HG02642 (cell line): ENCODE measurements around the gene GJD4.

Experiments used
- ATAC-seq: cut with Tn5 transposase; IDR thresholded peaks from one replicate; pipeline ENCODE4 v1.9.1; 2021; ENCODE audit warnings: mild to moderate bottlenecking; ENCODE audit not compliant: unreplicated experiment, poor library complexity

GJD4 gene

GRCh38 chr10:35578618-35578956, 26.6 kb upstream of the GJD4 start:
- no peak for ATAC-seq

- no peak for ATAC-seq
These were observed 26.0 kb upstream of the GJD4 start for GRCh38 chr10:35579116-35579515.

GRCh38 chr10:35579726-35580422, 25.3 kb upstream of the GJD4 start:
- no peak for ATAC-seq

GRCh38 chr10:35580423-35580770, 24.7 kb upstream of the GJD4 start:
- ATAC-seq = no peak

DNA sequence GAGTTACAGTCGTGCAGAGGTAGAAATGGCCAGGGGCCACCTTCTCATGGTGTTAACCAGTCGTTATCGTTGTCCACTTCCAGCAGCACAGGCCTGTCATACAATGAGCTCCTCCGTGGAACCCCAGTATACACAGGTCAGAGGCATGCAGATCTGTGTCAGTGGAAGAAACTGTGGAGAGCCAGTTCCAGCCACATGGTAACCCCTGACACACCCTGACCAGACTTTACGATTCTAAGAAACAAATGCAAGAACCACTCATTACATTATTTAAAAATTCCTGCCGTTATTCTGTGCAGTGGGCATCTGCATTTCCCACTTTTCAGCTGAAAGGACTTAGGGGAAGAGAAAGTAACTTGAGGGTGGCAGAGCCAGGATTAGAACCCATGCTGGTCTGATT, 23.5 kb upstream of the GJD4 start:
- no peak for ATAC-seq

DNA sequence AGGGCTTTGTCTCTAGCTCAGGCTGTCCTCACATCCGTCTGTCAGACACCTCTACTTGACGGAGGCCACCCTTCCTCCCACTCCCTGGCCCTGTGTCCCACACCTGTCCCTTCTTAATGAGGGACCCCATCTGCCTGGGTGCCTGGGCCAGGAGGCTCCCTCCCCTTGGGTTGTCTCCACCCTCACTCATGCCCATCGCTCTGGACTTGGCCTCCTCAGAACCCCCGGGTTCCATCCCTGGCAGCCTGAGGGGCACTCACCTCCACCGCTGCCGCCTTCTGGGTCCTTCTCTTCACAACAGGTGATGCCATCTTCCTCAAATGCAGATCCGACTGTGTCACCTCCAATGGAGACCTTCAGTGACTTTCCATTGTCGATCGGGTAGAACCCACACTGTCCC, 20.2 kb upstream of the GJD4 start:
- ATAC-seq = no peak

DNA sequence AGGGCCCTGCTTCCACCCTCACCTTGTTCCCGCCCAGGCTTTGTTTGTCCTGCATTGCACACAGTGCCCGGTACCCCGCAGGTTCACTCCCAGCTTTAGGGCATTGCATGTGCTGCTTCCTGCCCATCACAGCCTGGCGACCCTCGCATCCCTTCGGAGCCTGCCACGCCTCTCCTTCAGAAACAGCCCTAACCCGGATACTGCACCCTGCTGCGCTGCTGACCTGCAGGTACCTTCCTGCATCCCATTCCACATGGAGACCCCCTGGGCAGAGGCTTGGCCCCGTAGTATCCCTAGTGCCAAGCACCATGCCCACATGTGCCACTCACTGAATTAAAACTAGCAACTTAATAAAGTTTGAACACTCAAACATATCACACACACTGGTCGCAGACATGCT, 19.8 kb upstream of the GJD4 start:
- no peak for ATAC-seq

DNA sequence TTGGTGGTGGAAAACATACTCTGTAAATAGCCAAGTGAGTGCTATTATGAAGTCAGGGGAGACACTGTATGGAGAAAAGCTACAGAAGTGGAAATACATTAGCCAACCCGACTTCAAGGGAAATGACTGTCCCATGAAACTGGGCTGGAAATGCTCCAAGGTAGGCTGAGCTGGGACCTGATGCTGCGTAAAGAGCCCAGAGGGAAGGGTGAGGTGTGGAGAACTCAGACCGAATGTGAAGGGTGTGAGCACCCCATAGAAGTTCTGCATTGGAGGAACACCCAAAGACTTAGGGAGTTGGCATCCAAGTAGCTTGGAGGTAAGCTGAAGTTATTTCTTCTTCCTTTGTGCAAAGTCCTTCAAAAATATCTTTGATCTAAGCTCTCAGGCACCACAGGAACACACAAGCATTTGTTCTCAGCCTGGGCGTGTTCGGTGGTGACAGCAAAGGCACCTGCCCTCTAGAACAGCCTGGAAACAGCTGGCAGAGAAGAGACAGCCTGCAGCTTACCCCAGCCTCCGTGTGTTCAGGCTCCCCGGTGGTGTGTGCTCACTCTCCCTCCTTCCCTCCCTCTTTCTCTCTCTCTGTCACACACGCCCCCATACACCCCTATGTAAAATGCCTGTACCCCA, 19.1 kb upstream of the GJD4 start:
- no peak for ATAC-seq

GRCh38 chr10:35588836-35589235, 16.3 kb upstream of the GJD4 start:
- no peak for ATAC-seq

DNA sequence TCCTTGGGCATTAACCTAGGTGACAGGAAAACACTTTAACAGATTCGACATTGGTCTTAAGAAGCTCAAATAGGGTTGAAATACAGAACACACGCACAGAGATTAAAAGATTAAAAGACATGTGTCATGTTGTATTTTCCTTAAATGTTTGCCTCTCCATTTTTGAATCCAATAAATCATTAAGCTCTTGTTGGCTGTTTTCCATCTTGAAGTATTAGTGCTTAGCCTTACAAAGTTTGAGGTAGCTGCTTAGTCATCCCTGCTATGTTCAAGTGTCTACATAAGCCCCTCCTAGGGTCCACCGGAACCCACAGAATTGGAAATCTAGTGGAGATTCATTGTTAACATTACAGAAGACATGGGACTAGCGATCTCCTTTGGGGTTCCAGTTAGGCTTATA, 12.7 kb upstream of the GJD4 start:
- ATAC-seq = no peak

DNA sequence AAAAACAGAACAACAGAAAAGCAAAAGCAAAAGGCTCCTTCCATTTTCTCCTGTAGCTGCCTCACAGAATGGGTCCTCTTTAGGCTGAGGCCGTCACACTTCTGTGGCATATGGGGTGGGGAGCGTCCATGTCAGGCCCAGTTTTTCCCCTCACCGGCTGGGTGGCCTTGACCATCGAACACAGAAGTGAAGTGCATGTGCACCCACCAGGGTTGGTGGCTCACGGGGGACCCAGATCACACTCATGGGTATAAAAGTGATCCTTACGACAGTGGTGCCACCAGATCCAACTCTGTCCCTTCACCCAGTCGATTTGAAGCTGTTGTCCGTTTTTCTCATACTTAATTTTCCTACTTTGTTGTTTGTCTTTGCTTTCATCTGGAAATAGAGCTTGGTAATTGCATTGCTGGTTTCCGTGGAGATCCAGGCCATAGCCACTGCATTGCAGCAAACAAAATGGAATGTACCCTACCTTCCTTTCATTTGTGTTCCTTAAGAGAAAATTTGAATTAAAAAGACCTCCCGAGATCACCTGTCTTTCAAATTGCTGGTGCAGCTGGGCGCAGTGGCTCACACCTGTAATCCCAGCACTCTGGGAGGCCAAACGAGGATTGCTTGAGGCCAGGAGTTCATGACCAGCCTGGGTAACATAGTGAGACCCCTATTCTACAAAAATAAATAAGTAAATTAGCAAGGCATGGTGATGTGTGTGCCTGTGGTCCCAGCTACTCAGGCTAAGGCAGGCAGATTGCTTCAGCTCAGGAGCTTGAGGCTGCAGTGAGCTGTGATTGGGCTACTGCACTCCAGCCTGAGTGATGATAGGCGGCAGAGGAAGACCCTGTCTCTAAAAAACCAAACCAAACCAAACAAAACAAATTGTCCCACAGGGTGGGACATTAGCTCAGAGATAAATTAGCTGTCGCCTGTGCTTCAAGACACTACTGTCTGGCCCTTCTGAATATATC, 10.7 kb upstream of the GJD4 start:
- ATAC-seq = no peak

DNA sequence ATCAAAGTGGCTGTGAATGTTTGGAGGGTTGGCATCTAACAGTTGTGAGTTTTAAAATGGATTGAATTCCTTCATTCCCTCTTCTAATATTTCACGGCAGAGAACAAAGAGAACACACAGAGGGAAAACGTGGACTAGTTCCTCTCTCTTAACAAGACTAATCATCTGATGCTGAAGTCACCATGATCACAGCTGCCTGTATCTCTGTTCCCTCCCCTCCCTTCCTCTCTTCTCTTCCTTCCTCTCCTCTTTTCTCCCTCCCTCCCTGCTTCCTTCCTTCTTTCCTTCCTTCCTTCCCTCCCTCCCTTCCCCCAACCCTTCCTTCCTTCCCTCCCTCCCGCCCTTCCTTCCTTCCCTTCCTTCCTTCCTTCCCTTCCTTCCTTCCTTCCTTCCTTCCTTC, 10.0 kb upstream of the GJD4 start:
- no peak for ATAC-seq

DNA sequence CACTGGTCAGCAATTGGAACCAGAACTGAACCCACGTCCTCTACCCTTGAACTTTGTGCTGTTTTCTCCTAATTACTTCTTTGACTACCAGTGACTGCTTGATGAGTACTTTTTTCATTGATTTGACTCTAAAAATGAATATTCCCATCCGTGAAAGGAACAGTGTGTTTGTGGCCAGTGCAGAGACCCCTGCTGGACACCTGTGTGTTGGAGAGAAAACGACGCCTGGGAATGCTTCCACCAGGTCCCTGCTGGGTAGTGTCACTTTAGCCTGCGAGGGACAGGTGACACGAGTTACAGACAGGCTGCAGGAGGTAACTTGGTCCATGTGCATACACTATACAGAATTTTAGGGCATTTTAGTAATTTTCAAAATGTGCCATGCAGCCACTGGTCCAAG, 6.8 kb upstream of the GJD4 start:
- no peak for ATAC-seq

DNA sequence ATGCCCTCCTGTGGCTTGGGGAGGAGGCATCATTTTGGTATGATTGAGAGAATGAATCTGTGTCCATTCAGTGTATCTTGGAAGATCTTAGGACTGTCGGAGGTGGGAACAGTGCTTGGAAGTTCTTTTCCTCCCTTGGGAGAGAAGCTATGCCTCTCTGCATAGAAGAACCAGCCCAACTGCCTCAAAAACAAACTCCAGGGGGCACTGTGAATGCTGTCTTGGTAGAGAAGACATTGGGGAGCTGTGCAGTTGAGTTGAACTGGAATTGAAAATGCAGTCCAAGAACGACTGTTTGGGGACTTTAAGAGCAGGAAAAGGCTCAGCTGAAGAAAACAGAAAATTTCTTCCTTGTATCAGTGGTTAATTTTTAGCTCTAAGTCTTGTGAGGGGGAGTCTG, 4.9 kb upstream of the GJD4 start:
- no peak for ATAC-seq

DNA sequence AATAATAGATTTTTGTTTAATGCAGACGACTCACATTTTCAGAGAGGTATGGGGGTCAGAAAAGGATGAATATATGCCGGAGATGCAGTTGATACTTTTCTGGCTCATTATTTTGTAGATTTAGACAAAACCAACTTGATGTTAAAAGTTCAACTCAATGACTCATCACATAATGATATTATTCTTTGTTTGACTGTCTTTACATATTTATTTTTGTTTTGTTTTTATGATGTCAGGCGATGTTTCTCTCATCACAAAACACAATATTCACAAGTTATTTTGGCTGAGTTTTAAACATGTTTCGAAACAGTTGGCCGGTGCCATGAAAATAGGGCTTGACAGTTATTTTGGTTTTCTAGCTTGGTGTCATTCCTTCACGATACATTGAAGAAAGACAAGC, 1.3 kb downstream of the GJD4 start:
- ATAC-seq = no peak

GRCh38 chr10:35607475-35608327, 2.6 kb downstream of the GJD4 start:
- no peak for ATAC-seq

DNA sequence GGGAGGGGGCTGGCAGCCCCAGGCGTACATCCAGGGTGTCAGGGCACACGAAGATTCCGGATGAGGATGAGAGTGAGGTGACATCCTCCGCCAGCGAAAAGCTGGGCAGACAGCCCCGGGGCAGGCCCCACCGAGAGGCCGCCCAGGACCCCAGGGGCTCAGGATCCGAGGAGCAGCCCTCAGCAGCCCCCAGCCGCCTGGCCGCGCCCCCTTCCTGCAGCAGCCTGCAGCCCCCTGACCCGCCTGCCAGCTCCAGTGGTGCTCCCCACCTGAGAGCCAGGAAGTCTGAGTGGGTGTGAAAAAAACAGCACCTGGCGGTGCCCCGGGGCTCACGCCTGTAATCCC, 3.2 kb downstream of the GJD4 start:
- no peak for ATAC-seq

- no peak for ATAC-seq
These were observed 6.6 kb downstream of the GJD4 start for GRCh38 chr10:35611750-35612149.

GRCh38 chr10:35612385-35613106, 7.4 kb downstream of the GJD4 start:
- no peak for ATAC-seq

DNA sequence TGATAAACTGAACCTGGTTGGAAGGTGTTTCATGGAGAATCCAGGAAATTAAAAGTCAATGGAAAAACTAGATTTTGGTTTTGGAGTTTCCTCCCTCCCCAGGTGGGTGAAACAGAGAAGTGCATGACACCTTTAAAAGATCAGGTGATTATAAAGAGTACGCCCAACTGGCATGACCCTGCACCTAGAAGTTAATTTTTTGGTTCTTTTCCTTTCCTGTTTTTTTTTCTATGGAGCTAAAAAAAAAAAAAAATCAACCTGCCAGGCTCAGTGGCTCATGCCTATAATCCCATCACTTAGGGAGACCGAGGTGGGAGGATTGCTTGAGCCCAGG, 7.9 kb downstream of the GJD4 start:
- ATAC-seq = no peak
